Astrocyte of the spinal cord (primary cell): ENCODE data around the gene MYRIP.

Experiments used
- DNase-seq: peaks from one replicate; pipeline ENCODE4 v3.0.0; 2011; ENCODE audit warnings: low read depth, low spot score
- H3K4me3 ChIP-seq: 2 replicates; pipeline ENCODE4 v1.5.1; 2011; ENCODE audit warnings: low read depth, mild to moderate bottlenecking, low read length, moderate library complexity
- in situ Hi-C: cut with HindIII; loops from 2 replicates; pipeline ENCODE4 v1.10.0; 2017; ENCODE audit warnings: low sequenced_read_pairs
- TF ChIP-seq, protein P1 (sequence below): IDR thresholded peaks from 2 replicates; pipeline ENCODE4 v1.5.1; 2012; ENCODE audit warnings: low read depth, mild to moderate bottlenecking, low read length, inconsistent platforms

MYRIP gene

GRCh38 chr3:40223856-40224255 is 414.4 kb downstream of the MYRIP start:
- TF ChIP-seq, protein P1, sequence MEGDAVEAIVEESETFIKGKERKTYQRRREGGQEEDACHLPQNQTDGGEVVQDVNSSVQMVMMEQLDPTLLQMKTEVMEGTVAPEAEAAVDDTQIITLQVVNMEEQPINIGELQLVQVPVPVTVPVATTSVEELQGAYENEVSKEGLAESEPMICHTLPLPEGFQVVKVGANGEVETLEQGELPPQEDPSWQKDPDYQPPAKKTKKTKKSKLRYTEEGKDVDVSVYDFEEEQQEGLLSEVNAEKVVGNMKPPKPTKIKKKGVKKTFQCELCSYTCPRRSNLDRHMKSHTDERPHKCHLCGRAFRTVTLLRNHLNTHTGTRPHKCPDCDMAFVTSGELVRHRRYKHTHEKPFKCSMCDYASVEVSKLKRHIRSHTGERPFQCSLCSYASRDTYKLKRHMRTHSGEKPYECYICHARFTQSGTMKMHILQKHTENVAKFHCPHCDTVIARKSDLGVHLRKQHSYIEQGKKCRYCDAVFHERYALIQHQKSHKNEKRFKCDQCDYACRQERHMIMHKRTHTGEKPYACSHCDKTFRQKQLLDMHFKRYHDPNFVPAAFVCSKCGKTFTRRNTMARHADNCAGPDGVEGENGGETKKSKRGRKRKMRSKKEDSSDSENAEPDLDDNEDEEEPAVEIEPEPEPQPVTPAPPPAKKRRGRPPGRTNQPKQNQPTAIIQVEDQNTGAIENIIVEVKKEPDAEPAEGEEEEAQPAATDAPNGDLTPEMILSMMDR = no peak
- in situ Hi-C loops = no loop called here
- no peak for DNase-seq
- H3K4me3 ChIP-seq = no peak overlapping the region

DNA sequence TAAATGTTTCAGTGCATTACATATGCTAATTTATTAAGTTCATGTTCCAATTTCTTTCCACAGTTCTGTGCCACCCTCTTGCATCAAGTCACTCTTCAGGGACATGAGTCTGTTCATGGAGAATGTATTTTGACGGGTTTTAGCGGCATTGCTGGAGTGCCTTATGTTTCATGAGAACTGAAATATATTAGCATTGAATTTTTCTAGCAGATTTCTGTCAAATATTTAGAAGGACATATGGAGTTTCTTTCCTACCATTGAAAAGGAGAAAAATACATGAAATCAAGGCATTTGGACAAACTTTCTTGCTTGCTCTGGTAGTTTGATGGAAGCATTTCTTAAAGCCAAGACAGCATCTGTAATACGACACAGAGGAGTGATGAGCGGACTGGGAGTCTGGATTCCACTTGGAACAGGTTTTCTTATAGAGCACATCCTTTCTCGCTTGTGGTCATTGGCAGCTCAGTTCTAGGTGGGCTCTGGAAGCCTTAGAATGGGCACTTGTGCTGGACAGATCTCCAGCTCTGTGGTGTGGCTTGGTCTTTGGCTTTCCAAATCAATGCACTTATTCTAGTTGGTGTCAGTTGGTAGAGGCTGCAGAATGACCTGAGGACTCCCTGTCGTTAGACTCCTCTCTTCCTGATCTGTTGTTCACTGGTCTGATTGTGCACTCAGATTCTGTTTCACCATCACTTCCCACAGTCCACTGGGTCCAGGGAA is 415.5 kb downstream of the MYRIP start:
- TF ChIP-seq, protein P1 = no peak
- no peak overlapping the region for H3K4me3 ChIP-seq
- no peak for DNase-seq
- in situ Hi-C loops = no loop called here

DNA sequence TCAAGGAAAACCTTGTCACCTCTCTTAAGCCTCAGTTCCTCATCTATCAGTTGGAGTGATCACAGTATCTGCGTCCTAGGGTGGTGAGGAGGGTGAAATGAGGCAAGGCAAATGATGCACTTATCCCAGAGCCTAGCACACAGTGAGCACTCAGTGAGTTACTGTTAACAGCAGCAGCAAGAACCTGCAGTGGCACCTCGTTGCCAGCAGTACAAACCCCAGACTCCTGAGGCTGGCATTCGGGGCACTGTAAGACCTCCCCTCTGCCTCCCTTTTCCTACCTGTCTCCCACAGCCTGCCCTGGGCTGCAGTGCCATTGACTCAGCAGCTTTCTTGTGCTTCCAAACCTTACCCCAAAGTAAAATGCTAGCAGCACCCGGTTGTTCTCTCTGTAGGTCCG is 417.2 kb downstream of the MYRIP start:
- in situ Hi-C loops = no loop called here
- H3K4me3 ChIP-seq = no peak overlapping the region
- no peak for DNase-seq
- TF ChIP-seq, protein P1 = no peak

DNA sequence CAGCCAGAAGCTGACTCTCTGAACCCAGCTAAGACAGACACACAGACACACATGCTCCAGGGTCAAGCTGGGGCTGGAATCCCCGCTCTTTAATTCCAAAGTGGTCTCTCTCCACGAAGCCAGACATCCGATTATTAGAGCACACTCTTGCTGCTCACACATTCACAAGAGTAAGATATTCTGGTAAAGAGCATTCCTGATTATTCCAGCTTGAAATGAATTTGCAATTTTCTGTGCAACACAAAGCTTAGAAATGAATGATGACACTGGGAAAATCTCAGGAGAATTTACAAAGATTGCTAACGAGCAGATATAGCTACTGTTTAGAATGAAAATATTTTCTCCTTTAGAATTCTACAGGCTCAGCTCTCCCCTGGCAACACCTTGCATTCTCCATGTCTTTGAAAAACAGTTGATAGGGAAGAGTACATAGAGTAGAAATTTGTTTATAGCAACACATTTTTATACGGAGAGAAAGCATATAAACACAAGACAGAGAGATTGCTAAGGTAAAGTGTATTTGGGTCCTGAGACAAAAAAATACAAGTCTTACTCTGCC is 419.5 kb downstream of the MYRIP start:
- in situ Hi-C loops = no loop called here
- TF ChIP-seq, protein P1 = no peak

GRCh38 chr3:40229386-40229785 is 420.0 kb downstream of the MYRIP start:
- in situ Hi-C loops = no loop called here
- TF ChIP-seq, protein P1 = no peak
- H3K4me3 ChIP-seq = no peak overlapping the region
- no peak for DNase-seq

More for the DNA sequence above, 419.5 kb downstream of the MYRIP start:
- H3K4me3 ChIP-seq = no peak overlapping the region
- no peak for DNase-seq

- in situ Hi-C loops = no loop called here
- no peak overlapping the region for H3K4me3 ChIP-seq
- no peak for DNase-seq
- TF ChIP-seq, protein P1 = no peak
Measured at GRCh38 chr3:40229963-40230362, 420.6 kb downstream of the MYRIP start.
